HepG2 (cell line): Measurements from ENCODE around the gene USP2. TPM values are rescaled to one million over a fixed set of nuclear protein-coding genes. Genes with fewer than 3 reads are reported as not detected.
A peak's percentile ranks its signal among the peaks of the same experiment; 100 is the strongest.

Experiments used
- GZF1 ChIP-seq: sonication (generic); formaldehyde crosslinking; IDR thresholded peaks from 2 replicates; pipeline ENCODE4 v1.5.1; 2020; ENCODE audit warnings: mild to moderate bottlenecking, missing genetic modification reagents
- JUN ChIP-seq: sonication (generic); formaldehyde crosslinking; IDR thresholded peaks from 2 replicates; pipeline ENCODE4 v1.4.0; 2020; ENCODE audit warnings: mild to moderate bottlenecking, missing genetic modification reagents
- KDM3A ChIP-seq: IDR thresholded peaks from 2 replicates; pipeline ENCODE4 v1.6.1; 2018; ENCODE audit warnings: low read depth, missing compliant biosample characterization
- KDM5B ChIP-seq: sonication (generic); formaldehyde crosslinking; IDR thresholded peaks from 2 replicates; pipeline ENCODE4 v1.4.0; 2020; ENCODE audit warnings: missing genetic modification reagents, mild to moderate bottlenecking, borderline replicate concordance
- MTA1 ChIP-seq: sonication (generic); formaldehyde crosslinking; IDR thresholded peaks from 2 replicates; pipeline ENCODE4 v1.4.0; 2020; ENCODE audit warnings: missing genetic modification reagents, mild to moderate bottlenecking, borderline replicate concordance
- PCBP1 ChIP-seq: fragments of 200-400 bp; formaldehyde crosslinking; IDR thresholded peaks from 2 replicates; pipeline ENCODE4 v1.6.1; 2017; ENCODE audit warnings: mild to moderate bottlenecking, low read depth, low read length, borderline replicate concordance
- RBM22 ChIP-seq: fragments of 200-400 bp; formaldehyde crosslinking; optimal IDR thresholded peaks from 2 replicates; pipeline ENCODE3; 2017; ENCODE audit warnings: mild to moderate bottlenecking, low read length, moderate library complexity
- SIN3A ChIP-seq: IDR thresholded peaks from 2 replicates; pipeline ENCODE4 v1.6.1; 2011; ENCODE audit warnings: low read depth, mild to moderate bottlenecking, control low read depth, low read length, borderline replicate concordance
- SRF ChIP-seq: IDR thresholded peaks from 2 replicates; pipeline ENCODE4 v1.6.1; 2011; ENCODE audit warnings: mild to moderate bottlenecking, low read depth, low read length, moderate library complexity
- TARDBP ChIP-seq: sonication (generic); formaldehyde crosslinking; IDR thresholded peaks from 2 replicates; pipeline ENCODE4 v1.8.0; 2022; ENCODE audit warnings: mild to moderate bottlenecking, missing genetic modification reagents
- ZBTB8A ChIP-seq: sonication (generic); formaldehyde crosslinking; IDR thresholded peaks from 2 replicates; pipeline ENCODE4 v1.4.0; 2020; ENCODE audit warnings: mild to moderate bottlenecking, low read depth, missing genetic modification reagents, borderline replicate concordance
- ZNF24 ChIP-seq: fragments of 450-650 bp; IDR thresholded peaks from 2 replicates; pipeline ENCODE4 v1.6.1; 2017; ENCODE audit warnings: antibody characterized with exemption, mild to moderate bottlenecking
- ZNF746 ChIP-seq: sonication (generic); formaldehyde crosslinking; IDR thresholded peaks from 2 replicates; pipeline ENCODE4 v1.8.0; 2022; ENCODE audit warnings: mild to moderate bottlenecking, missing genetic modification reagents
- ZNF792 ChIP-seq: IDR thresholded peaks from 2 replicates; pipeline ENCODE4 v1.6.1; 2016
- ZNF878 ChIP-seq: sonication (generic); formaldehyde crosslinking; IDR thresholded peaks from 2 replicates; pipeline ENCODE4 v1.8.1; 2023; ENCODE audit warnings: mild to moderate bottlenecking, missing genetic modification reagents, moderate library complexity
- ZSCAN12 ChIP-seq: sonication (generic); formaldehyde crosslinking; IDR thresholded peaks from 2 replicates; pipeline ENCODE4 v1.9.0; 2021; ENCODE audit warnings: mild to moderate bottlenecking, missing genetic modification reagents
- polyA plus RNA-seq, 8 experiments: library from polyadenylated mRNA; depleted of rRNA in 3 of 8; stranded (reverse) in 7 of 8; unstranded in 1 of 8; fragments of >200 nt; fragmentation: Illumina TruSeq in 4 of 8; extraction: Trizol in 4 of 8; gene quantifications; 2 replicates each; pipeline versions ENCODE4 v1.2.1 to v1.2.3, GENCODE V29; 2011 to 2016; ENCODE audit warnings: low read depth in 4 of 8, missing spikeins in 1 of 8, mixed read lengths in 1 of 8; ENCODE audit not compliant: insufficient read depth in 1 of 8
- total RNA-seq, 5 experiments: library from RNA; depleted of rRNA; stranded (reverse); fragments of >200 nt; fragmentation: Illumina TruSeq; extraction: Trizol; gene quantifications; 2 replicates each; pipeline ENCODE4 v1.2.3, GENCODE V29; 2016; ENCODE audit warnings: low read depth in 1 of 5
- TF ChIP-seq, protein P1 (sequence below): sonication (generic); formaldehyde crosslinking; IDR thresholded peaks from 2 replicates; pipeline ENCODE4 v1.8.1; 2023; ENCODE audit warnings: missing genetic modification reagents, mild to moderate bottlenecking, borderline replicate concordance
- TF ChIP-seq, protein P2 (sequence below): IDR thresholded peaks from 2 replicates; pipeline ENCODE4 v1.6.1; 2016; ENCODE audit warnings: low read depth, missing genetic modification reagents, missing compliant biosample characterization
- TF ChIP-seq, protein P3 (sequence below): IDR thresholded peaks from 2 replicates; pipeline ENCODE4 v1.6.1; 2016; ENCODE audit warnings: control low read depth
- TF ChIP-seq, protein P4 (sequence below): sonication (generic); formaldehyde crosslinking; IDR thresholded peaks from 2 replicates; pipeline ENCODE4 v1.9.0; 2022; ENCODE audit warnings: low read depth, missing genetic modification reagents

The USP2 gene
- total and polyA plus RNA-seq, 2 of the 13 experiments (the other 11 are each of a cell fraction or from before 2014, with no cell fraction given), result 2.5 to 6.0 TPM

DNA sequence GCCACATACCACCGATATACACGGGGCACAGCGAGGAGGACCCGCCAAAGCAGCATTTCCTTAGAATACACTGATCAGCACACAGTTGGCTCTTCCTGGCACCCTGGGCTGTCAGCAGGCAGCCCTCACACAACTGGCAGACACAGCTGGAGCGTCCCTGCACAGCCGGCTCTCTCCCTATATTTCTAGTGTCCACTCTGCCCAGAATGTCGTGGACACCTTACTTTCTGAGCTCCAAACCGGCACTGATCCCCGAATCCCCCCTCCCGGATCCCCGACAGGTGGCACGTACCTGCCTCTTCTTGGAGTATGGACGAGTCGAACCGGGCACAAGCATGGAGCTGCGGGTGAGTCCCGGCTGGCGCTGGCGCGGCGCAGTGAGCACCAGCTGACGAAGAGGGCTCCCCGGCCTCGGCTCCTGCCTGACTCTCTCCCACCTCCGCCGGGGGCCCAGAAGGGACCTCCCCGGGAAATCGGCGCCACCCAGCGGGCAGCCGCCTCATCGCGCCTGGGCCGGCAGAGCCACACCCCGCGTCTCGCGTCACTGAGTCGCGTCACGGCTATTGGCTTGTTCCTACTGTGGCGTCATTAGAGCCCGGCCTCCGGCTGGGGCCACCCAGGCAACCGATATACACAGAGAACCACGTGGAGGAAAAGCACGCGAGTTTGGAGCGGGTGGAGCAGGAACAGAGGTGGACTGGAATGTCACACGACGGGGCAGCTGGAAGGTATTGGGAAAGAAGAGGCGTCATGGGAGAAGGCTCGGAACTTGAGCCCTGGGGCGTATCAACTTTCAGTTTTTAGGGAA is at the start of gene USP2 (continued):
- TF ChIP-seq ZSCAN12, result 0 out of 2 replicates have a peak, but pooled peaks have one; percentile 22
- TF ChIP-seq, protein P1, sequence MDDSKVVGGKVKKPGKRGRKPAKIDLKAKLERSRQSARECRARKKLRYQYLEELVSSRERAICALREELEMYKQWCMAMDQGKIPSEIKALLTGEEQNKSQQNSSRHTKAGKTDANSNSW (CRISPR knock-in tag), result no peak
- no peak; the same call in 1 of the 2 replicates for TF ChIP-seq MTA1 (CRISPR knock-in tag)
- TF ChIP-seq ZNF24, result no peak
- no peak for TF ChIP-seq JUN (CRISPR knock-in tag)
- no peak for TF ChIP-seq RBM22
- TF ChIP-seq PCBP1, result 0 out of 2 replicates have a peak, but pooled peaks have one; percentile 24
- TF ChIP-seq ZNF746 (CRISPR knock-in tag), result no peak; the same call in 1 of the 2 replicates
- TF ChIP-seq ZNF792 (CRISPR knock-in tag), result peak; percentile 86; the same call in 1 of the 2 replicates
- peak; percentile 55; the same call in 1 of the 2 replicates for TF ChIP-seq KDM5B (CRISPR knock-in tag)
- peak; percentile 66; the same call in 1 of the 2 replicates for TF ChIP-seq KDM3A (CRISPR knock-in tag)
- TF ChIP-seq, protein P2, sequence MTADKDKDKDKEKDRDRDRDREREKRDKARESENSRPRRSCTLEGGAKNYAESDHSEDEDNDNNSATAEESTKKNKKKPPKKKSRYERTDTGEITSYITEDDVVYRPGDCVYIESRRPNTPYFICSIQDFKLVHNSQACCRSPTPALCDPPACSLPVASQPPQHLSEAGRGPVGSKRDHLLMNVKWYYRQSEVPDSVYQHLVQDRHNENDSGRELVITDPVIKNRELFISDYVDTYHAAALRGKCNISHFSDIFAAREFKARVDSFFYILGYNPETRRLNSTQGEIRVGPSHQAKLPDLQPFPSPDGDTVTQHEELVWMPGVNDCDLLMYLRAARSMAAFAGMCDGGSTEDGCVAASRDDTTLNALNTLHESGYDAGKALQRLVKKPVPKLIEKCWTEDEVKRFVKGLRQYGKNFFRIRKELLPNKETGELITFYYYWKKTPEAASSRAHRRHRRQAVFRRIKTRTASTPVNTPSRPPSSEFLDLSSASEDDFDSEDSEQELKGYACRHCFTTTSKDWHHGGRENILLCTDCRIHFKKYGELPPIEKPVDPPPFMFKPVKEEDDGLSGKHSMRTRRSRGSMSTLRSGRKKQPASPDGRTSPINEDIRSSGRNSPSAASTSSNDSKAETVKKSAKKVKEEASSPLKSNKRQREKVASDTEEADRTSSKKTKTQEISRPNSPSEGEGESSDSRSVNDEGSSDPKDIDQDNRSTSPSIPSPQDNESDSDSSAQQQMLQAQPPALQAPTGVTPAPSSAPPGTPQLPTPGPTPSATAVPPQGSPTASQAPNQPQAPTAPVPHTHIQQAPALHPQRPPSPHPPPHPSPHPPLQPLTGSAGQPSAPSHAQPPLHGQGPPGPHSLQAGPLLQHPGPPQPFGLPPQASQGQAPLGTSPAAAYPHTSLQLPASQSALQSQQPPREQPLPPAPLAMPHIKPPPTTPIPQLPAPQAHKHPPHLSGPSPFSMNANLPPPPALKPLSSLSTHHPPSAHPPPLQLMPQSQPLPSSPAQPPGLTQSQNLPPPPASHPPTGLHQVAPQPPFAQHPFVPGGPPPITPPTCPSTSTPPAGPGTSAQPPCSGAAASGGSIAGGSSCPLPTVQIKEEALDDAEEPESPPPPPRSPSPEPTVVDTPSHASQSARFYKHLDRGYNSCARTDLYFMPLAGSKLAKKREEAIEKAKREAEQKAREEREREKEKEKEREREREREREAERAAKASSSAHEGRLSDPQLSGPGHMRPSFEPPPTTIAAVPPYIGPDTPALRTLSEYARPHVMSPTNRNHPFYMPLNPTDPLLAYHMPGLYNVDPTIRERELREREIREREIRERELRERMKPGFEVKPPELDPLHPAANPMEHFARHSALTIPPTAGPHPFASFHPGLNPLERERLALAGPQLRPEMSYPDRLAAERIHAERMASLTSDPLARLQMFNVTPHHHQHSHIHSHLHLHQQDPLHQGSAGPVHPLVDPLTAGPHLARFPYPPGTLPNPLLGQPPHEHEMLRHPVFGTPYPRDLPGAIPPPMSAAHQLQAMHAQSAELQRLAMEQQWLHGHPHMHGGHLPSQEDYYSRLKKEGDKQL (CRISPR knock-in tag), result no peak
- TF ChIP-seq ZBTB8A, result no peak
- peak; percentile 70; the same call in 1 of the 2 replicates for TF ChIP-seq GZF1 (CRISPR knock-in tag)
- TF ChIP-seq, protein P3, sequence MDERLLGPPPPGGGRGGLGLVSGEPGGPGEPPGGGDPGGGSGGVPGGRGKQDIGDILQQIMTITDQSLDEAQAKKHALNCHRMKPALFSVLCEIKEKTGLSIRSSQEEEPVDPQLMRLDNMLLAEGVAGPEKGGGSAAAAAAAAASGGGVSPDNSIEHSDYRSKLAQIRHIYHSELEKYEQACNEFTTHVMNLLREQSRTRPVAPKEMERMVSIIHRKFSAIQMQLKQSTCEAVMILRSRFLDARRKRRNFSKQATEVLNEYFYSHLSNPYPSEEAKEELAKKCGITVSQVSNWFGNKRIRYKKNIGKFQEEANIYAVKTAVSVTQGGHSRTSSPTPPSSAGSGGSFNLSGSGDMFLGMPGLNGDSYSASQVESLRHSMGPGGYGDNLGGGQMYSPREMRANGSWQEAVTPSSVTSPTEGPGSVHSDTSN (CRISPR knock-in tag), result no peak
- TF ChIP-seq SIN3A, result peak; percentile 99
- TF ChIP-seq TARDBP, result peak; percentile 62
- no peak for TF ChIP-seq SRF
- TF ChIP-seq ZNF878 (CRISPR knock-in tag), result 0 out of 2 replicates have a peak, but pooled peaks have one; percentile 60
- TF ChIP-seq, protein P4, sequence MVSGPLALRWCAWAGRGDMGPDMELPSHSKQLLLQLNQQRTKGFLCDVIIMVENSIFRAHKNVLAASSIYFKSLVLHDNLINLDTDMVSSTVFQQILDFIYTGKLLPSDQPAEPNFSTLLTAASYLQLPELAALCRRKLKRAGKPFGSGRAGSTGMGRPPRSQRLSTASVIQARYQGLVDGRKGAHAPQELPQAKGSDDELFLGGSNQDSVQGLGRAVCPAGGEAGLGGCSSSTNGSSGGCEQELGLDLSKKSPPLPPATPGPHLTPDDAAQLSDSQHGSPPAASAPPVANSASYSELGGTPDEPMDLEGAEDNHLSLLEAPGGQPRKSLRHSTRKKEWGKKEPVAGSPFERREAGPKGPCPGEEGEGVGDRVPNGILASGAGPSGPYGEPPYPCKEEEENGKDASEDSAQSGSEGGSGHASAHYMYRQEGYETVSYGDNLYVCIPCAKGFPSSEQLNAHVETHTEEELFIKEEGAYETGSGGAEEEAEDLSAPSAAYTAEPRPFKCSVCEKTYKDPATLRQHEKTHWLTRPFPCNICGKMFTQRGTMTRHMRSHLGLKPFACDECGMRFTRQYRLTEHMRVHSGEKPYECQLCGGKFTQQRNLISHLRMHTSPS (CRISPR knock-in tag), result peak; percentile 51; the same call in 1 of the 2 replicates
